ENCODE data around the gene KLK3. TPM values are rescaled to one million over a fixed set of nuclear protein-coding genes. Genes with fewer than 3 reads are reported as not detected.

Gene KLK3
- total and polyA plus RNA-seq, 2 of the 4 experiments (the other 2 are of a cell fraction): not detected

DNA sequence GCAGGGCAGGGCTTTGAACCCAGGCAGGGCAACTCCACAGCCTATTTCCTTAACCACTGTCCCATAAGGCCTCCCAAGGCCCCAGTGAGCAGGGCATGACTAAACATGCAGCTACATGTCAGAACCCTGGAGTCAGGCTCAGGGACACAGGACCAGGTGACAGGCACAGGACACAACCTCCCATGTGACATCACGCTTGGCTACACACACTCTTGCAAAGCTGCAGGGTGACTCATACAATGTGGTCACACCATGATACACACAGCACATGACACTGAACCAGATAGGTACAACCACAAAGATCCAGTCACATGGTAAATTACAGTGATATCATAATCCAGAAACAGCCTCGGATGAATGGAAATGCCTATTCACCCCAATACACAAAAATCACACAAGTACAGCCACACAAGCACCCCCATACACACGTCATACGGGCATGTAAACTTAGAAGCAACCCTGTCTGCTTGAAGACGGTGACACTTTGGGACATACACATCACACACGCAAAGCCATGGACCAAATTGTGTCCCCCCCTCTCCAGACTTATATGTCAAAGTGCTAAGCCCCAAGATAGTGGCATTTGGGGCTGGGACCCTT is 42.0 kb downstream of the KLK3 start:
- Histone ChIP-seq H3K36me3 (ENCODE audit: control insufficient read depth, insufficient read depth, low read length) (no peaks in the 10 kb centered on the region), H3K14ac (replicated peaks; ENCODE audit: low read depth, low read length) (no peak overlapping the region), H2BK120ac (ENCODE audit: low read depth, low read length) (no peak overlapping the region), H2BK5ac (ENCODE audit: low read depth, low read length, poor library complexity, severe bottlenecking) (no peak overlapping the region), H4K91ac (ENCODE audit: insufficient read depth, low read depth, low read length) (no peak overlapping the region), H3K9me1 (ENCODE audit: insufficient read depth, low read length) (no peaks in the 10 kb centered on the region), H3K23ac (ENCODE audit: low read depth, low read length) (no peak overlapping the region), H4K5ac (ENCODE audit: low read depth, low read length) (no peak overlapping the region), H3K4me3 (ENCODE audit: insufficient read depth, low read depth, low read length) (no peak overlapping the region), H3K27me3 (ENCODE audit: control insufficient read depth, insufficient read depth, low read length) (no peaks in the 10 kb centered on the region), H2BK20ac (ENCODE audit: low read depth, low read length) (no peak overlapping the region), H3K4me1 (ENCODE audit: control insufficient read depth, insufficient read depth, low read length) (no peaks in the 10 kb centered on the region), H3K56ac (ENCODE audit: extremely low read depth, insufficient read depth, low read length) (no peak overlapping the region), H2AK9ac (replicated peaks; ENCODE audit: low read depth, low read length, poor library complexity) (no peak overlapping the region), H2AFZ (replicated peaks; ENCODE audit: low read length, poor library complexity) (no peak overlapping the region), H3K27ac (ENCODE audit: insufficient read depth, low read length) (no peak overlapping the region), H2AK5ac (ENCODE audit: low read depth, low read length) (no peak overlapping the region), H3K9me3 (ENCODE audit: control insufficient read depth, insufficient read depth, low read length) (no peaks in the 10 kb centered on the region), H4K8ac (ENCODE audit: low read depth in 2 of 2, low read length in 2 of 2) (no peak overlapping the region), H3K4me2 (ENCODE audit: low read depth, low read length) (no peak overlapping the region), H3K79me1 (ENCODE audit: low read depth in 1 of 2, low read length in 2 of 2) (no peaks in the 10 kb centered on the region), H4K20me1 (ENCODE audit: insufficient read depth, low read length) (no peaks in the 10 kb centered on the region), H2BK15ac (ENCODE audit: low read depth, low read length) (no peak overlapping the region), H3K18ac (ENCODE audit: low read depth, low read length) (no peak overlapping the region), H3K9ac (ENCODE audit: low read depth, low read length) (no peak overlapping the region), H3K4ac (ENCODE audit: low read depth, low read length) (no peak overlapping the region)
- no peak for ATAC-seq (ENCODE audit: low read depth)
- DNase-seq: peak; percentile 65
- 20% methylated on average over 2 of the region's 6 CpGs; no CpG with 5 or more reads in 1 of the 2 experiments for WGBS, 2 experiments (ENCODE audit: extremely low coverage in 2 of 2, insufficient read length in 1 of 2)
- intact Hi-C loops (cut with micrococcal nuclease): no loop called here
- dilution Hi-C loops (cut with HindIII; ENCODE audit: low sequenced_read_pairs, unreplicated experiment): no loop called here
- ChIA-PET POLR2A (ENCODE audit: unreplicated experiment) (no interaction called here), CTCF (no interaction called here)
- TF ChIP-seq FOS (IDR thresholded peaks at IDR 0.05; ENCODE audit: low read depth, low read length) (peak; percentile 47; the same call in 1 of the 2 replicates), USF2 (IDR thresholded peaks at IDR 0.05; ENCODE audit: low read depth, low read length) (peak; percentile 75), CEBPB (IDR thresholded peaks at IDR 0.05; ENCODE audit: low read depth, low read length) (no peak)
- no TSS peak for BruUV-seq (replicated peaks)
- in situ Hi-C loops (cut with MboI; ENCODE audit: low sequenced_read_pairs): no loop called here
